H1 (cell line): ENCODE data around the gene FGF14. TPM values are rescaled to one million over a fixed set of nuclear protein-coding genes. Genes with fewer than 3 reads are reported as not detected.

Experiments used
- CTCF ChIA-PET: fragments of 300-600 bp; sonication (Branson Sonifier 250); formaldehyde crosslinking; loops from one replicate; lab custom pipeline; 2021; ENCODE audit not compliant: partially characterized antibody; lab: Charles Lee
- POLR2A ChIA-PET: fragments of 300-600 bp; sonication (Branson Sonifier 250); formaldehyde crosslinking; loops from one replicate; lab custom pipeline; 2021; ENCODE audit warnings: inconsistent platforms; ENCODE audit not compliant: partially characterized antibody; lab: Charles Lee
- DNase-seq, 2 experiments: peaks; one replicate each; pipeline versions ENCODE4 v3.0.0 to v3.0.0-alpha.2; 2010 to 2022; ENCODE audit warnings: low spot score in 2 of 2, low read depth in 1 of 2, mixed read lengths in 1 of 2
- FAIRE-seq: peaks from 2 replicates; lab custom pipeline; 2011; peaks lifted over from hg19 to GRCh38; lab: Jason Lieb, UNC
- H2AFZ ChIP-seq: 2 replicates; pipeline ENCODE4 v1.8.1; 2012; ENCODE audit warnings: low read length, inconsistent platforms
- H2AK5ac ChIP-seq: 2 replicates; pipeline ENCODE4 v1.6.1; 2013; ENCODE audit warnings: low read depth, low read length
- H2BK120ac ChIP-seq: replicated peaks from 2 replicates; pipeline ENCODE3; 2013; ENCODE audit warnings: low read depth, low read length, inconsistent platforms
- H2BK12ac ChIP-seq: 2 replicates; pipeline ENCODE4 v1.6.1; 2013; ENCODE audit warnings: low read depth, low read length
- H2BK15ac ChIP-seq: 2 replicates; pipeline ENCODE4 v1.6.1; 2013; ENCODE audit warnings: low read length
- H2BK20ac ChIP-seq: 2 replicates; pipeline ENCODE4 v1.6.1; 2013; ENCODE audit warnings: low read length
- H2BK5ac ChIP-seq: 2 replicates; pipeline ENCODE4 v1.6.1; 2013; ENCODE audit warnings: low read depth, low read length
- H3K14ac ChIP-seq: 2 replicates; pipeline ENCODE4 v1.6.1; 2013; ENCODE audit warnings: inconsistent platforms; ENCODE audit not compliant: insufficient read length
- H3K18ac ChIP-seq: 2 replicates; pipeline ENCODE4 v1.6.1; 2013; ENCODE audit warnings: low read length; ENCODE audit errors: extremely low read depth
- H3K23ac ChIP-seq: 2 replicates; pipeline ENCODE4 v1.6.1; 2013; ENCODE audit warnings: inconsistent platforms; ENCODE audit not compliant: insufficient read length
- H3K23me2 ChIP-seq: 2 replicates; pipeline ENCODE4 v1.6.1; 2013; ENCODE audit warnings: low read depth, low read length
- H3K27ac ChIP-seq: 2 replicates; pipeline ENCODE4 v1.6.1; 2011; ENCODE audit warnings: low read depth, low read length, inconsistent platforms
- H3K27me3 ChIP-seq, 4 experiments: replicated peaks in 1 of 4; 1 replicate in 1 of 4; 2 replicates in 3 of 4; pipeline versions ENCODE4 v1.6.1 to v1.8.1; 2011 to 2013; ENCODE audit warnings: low read length in 3 of 4, mild to moderate bottlenecking in 3 of 4, inconsistent platforms in 2 of 4, mixed read lengths in 2 of 4, moderate library complexity in 1 of 4; ENCODE audit not compliant: control insufficient read depth in 3 of 4, insufficient read depth in 3 of 4; ENCODE audit errors: extremely low read depth in 1 of 4
- H3K36me3 ChIP-seq, 4 experiments: 2 replicates each; pipeline versions ENCODE4 v1.6.1 to v1.8.1; 2011 to 2013; ENCODE audit warnings: mild to moderate bottlenecking in 4 of 4, low read length in 3 of 4, moderate library complexity in 2 of 4, control low read depth in 1 of 4, inconsistent platforms in 1 of 4; ENCODE audit not compliant: insufficient read depth in 4 of 4, control insufficient read depth in 2 of 4
- H3K4ac ChIP-seq: replicated peaks from 2 replicates; pipeline ENCODE3; 2013; ENCODE audit warnings: low read length, low read depth, mixed read lengths, inconsistent platforms; ENCODE audit not compliant: insufficient read length
- H3K4me1 ChIP-seq, 4 experiments: replicated peaks in 1 of 4; 1 replicate in 1 of 4; 2 replicates in 3 of 4; pipeline versions ENCODE4 v1.6.1 to v1.8.1; 2011 to 2013; ENCODE audit warnings: low read length in 3 of 4, inconsistent platforms in 2 of 4, mixed read lengths in 1 of 4; ENCODE audit not compliant: insufficient read depth in 4 of 4, control insufficient read depth in 3 of 4
- H3K4me2 ChIP-seq, 2 experiments: 2 replicates each; pipeline versions ENCODE4 v1.6.1 to v1.8.1; 2011 to 2013; ENCODE audit warnings: low read depth in 2 of 2, low read length in 2 of 2, control low read depth in 1 of 2, inconsistent platforms in 1 of 2, mild to moderate bottlenecking in 1 of 2; ENCODE audit not compliant: insufficient read depth in 1 of 2
- H3K4me3 ChIP-seq, 4 experiments: fragments of 200-600, 300-600 bp in 1 of 4; sonication (generic), shearing (Covaris generic), sonication (Bioruptor Twin) in 1 of 4; 2 replicates each; pipeline versions ENCODE4 v1.5.1 to v1.8.1; 2011 to 2016; ENCODE audit warnings: low read length in 4 of 4, low read depth in 3 of 4, control low read depth in 2 of 4, inconsistent platforms in 2 of 4, mild to moderate bottlenecking in 2 of 4, mixed read lengths in 1 of 4, moderate library complexity in 1 of 4; ENCODE audit not compliant: insufficient read depth in 2 of 4; ENCODE audit errors: extremely low read depth in 1 of 4
- H3K56ac ChIP-seq: replicated peaks from 2 replicates; pipeline ENCODE3; 2013; ENCODE audit warnings: low read depth, mild to moderate bottlenecking, mixed read lengths, low read length, inconsistent platforms; ENCODE audit not compliant: insufficient read length
- H3K79me1 ChIP-seq: 2 replicates; pipeline ENCODE4 v1.6.1; 2013; ENCODE audit warnings: low read depth, low read length, control low read depth
- H3K79me2 ChIP-seq, 2 experiments: 2 replicates each; pipeline versions ENCODE4 v1.6.1 to v1.8.1; 2012 to 2013; ENCODE audit warnings: low read length in 2 of 2, mild to moderate bottlenecking in 2 of 2, inconsistent platforms in 1 of 2; ENCODE audit not compliant: insufficient read depth in 2 of 2, control insufficient read depth in 1 of 2
- H3K9ac ChIP-seq, 4 experiments: replicated peaks in 1 of 4; 1 replicate in 1 of 4; 2 replicates in 3 of 4; pipeline versions ENCODE4 v1.6.1 to v1.8.1; 2011 to 2013; ENCODE audit warnings: low read depth in 3 of 4, low read length in 3 of 4, control low read depth in 2 of 4, mild to moderate bottlenecking in 2 of 4, moderate library complexity in 2 of 4, inconsistent platforms in 1 of 4; ENCODE audit errors: extremely low read depth in 1 of 4
- H3K9me3 ChIP-seq, 2 experiments: 2 replicates each; pipeline versions ENCODE4 v1.6.1 to v1.8.1; 2012 to 2013; ENCODE audit warnings: mild to moderate bottlenecking in 2 of 2, moderate library complexity in 2 of 2, control low read depth in 1 of 2, inconsistent platforms in 1 of 2, low read depth in 1 of 2, low read length in 1 of 2, mixed read lengths in 1 of 2; ENCODE audit not compliant: insufficient read depth in 2 of 2
- H4K20me1 ChIP-seq, 2 experiments: replicated peaks in 1 of 2; 2 replicates each; pipeline versions ENCODE3 to v1.8.1; 2011 to 2013; ENCODE audit warnings: inconsistent platforms in 2 of 2, low read length in 2 of 2, mild to moderate bottlenecking in 1 of 2; ENCODE audit not compliant: insufficient read depth in 2 of 2, control insufficient read depth in 1 of 2
- H4K5ac ChIP-seq: 2 replicates; pipeline ENCODE4 v1.6.1; 2013; ENCODE audit warnings: low read length, low read depth, mixed read lengths, inconsistent platforms; ENCODE audit not compliant: insufficient read length
- H4K8ac ChIP-seq: 2 replicates; pipeline ENCODE4 v1.8.0; 2013; ENCODE audit warnings: mild to moderate bottlenecking, moderate library complexity, low read length, inconsistent platforms; ENCODE audit not compliant: insufficient read depth; ENCODE audit errors: extremely low read depth
- H4K91ac ChIP-seq: replicated peaks from 2 replicates; pipeline ENCODE3; 2013; ENCODE audit warnings: low read length, mixed read lengths, inconsistent platforms; ENCODE audit not compliant: insufficient read length
- BACH1 ChIP-seq: IDR thresholded peaks from 2 replicates; pipeline ENCODE4 v1.6.1; 2012; ENCODE audit warnings: low read length, improper control_type of control experiment
- CBX8 ChIP-seq: fragments of 300-800, 300-1000 bp; sonication (generic); IDR thresholded peaks from 2 replicates; pipeline ENCODE4 v1.7.1; 2016; ENCODE audit warnings: low read depth, low read length, borderline replicate concordance
- HDAC2 ChIP-seq, 2 experiments: fragments of 300-600 bp in 1 of 2; sonication (generic) in 1 of 2; IDR thresholded peaks; 2 replicates each; pipeline ENCODE4 v1.6.1; 2011 to 2012; ENCODE audit warnings: low read depth in 2 of 2, low read length in 2 of 2, mild to moderate bottlenecking in 2 of 2, moderate library complexity in 2 of 2, borderline replicate concordance in 1 of 2, inconsistent platforms in 1 of 2
- SIX5 ChIP-seq: IDR thresholded peaks from 2 replicates; pipeline ENCODE4 v1.6.1; 2011; ENCODE audit warnings: mild to moderate bottlenecking, low read depth, low read length
- WGBS, 2 experiments: shearing (Covaris generic) in 1 of 2; methylation state at CpG; one replicate each; pipeline versions ENCODE4 v1.1.6 to v1.1.7; 2013 to 2015; ENCODE audit warnings: low lambda C conversion rate in 2 of 2, mixed read lengths in 2 of 2, inconsistent platforms in 1 of 2, low coverage in 1 of 2, missing lambda C conversion rate in 1 of 2; ENCODE audit not compliant: insufficient replicate concordance in 2 of 2, insufficient coverage in 1 of 2, insufficient read length in 1 of 2; ENCODE audit errors: extremely low coverage in 1 of 2, missing lambda C conversion rate in 1 of 2; 5-methylcytosine and 5-hydroxymethylcytosine counted together
- polyA plus RNA-seq, 7 experiments: library from polyadenylated mRNA; depleted of rRNA in 3 of 7; stranded (reverse) in 5 of 7; unstranded in 2 of 7; fragments of >200 nt in 5 of 7; fragments of 200-250 nt in 2 of 7; gene quantifications; 1 replicate in 5 of 7; 2 replicates in 1 of 7; 4 replicates in 1 of 7; pipeline versions ENCODE4 v1.2.1 to v1.2.3, GENCODE V29; 2011 to 2013; ENCODE audit warnings: missing spikeins in 2 of 7, mixed read lengths in 2 of 7
- total RNA-seq: library from RNA; stranded (reverse); fragmentation: NEBNext Ultra II Directional; extraction: Animal tissue kit (Norgen Biotek cat#: 25700); gene quantifications from 2 replicates; pipeline ENCODE4 v1.2.1, GENCODE V29; 2021

The FGF14 gene
- total and polyA plus RNA-seq, 2 of the 8 experiments (the other 6 are each of a cell fraction or from before 2014, with no cell fraction given), result 0.05 to 0.58 TPM

GRCh38 chr13:102227741-102228140 is 174.1 kb downstream of the FGF14 start:
- WGBS, 2 experiments, result 93% methylated on average over 6 of the region's 6 CpGs; no CpG with 5 or more reads in 1 of the 2 experiments
- H4K8ac ChIP-seq, result no peak overlapping the region
- H2BK20ac ChIP-seq, result no peak overlapping the region
- H3K4me3 ChIP-seq, result no peak overlapping the region
- no peaks in the 10 kb centered on the region for H3K27me3 ChIP-seq
- no peak for DNase-seq
- H3K4ac ChIP-seq, result no peak overlapping the region
- H3K14ac ChIP-seq, result no peak overlapping the region
- H4K20me1 ChIP-seq, result no peaks in the 10 kb centered on the region
- no peak overlapping the region for H3K9ac ChIP-seq
- H2BK120ac ChIP-seq, result no peak overlapping the region
- H4K5ac ChIP-seq, result no peak overlapping the region
- no peak for TF ChIP-seq SIX5
- TF ChIP-seq CBX8, result no peak
- no peak for TF ChIP-seq HDAC2 (IDR thresholded peaks at IDR 0.05; ENCODE audit: borderline replicate concordance in 1 of 2, low read depth in 2 of 2, low read length in 2 of 2)
- no peak for TF ChIP-seq BACH1
- H3K36me3 ChIP-seq, result no peaks in the 10 kb centered on the region
- no peak overlapping the region for H2BK5ac ChIP-seq
- H3K23ac ChIP-seq, result no peak overlapping the region
- no peak overlapping the region for H2AK5ac ChIP-seq
- no peak overlapping the region for H3K4me2 ChIP-seq
- no peak overlapping the region for H3K56ac ChIP-seq
- H2BK12ac ChIP-seq, result no peak overlapping the region
- no peak overlapping the region for H2BK15ac ChIP-seq
- no peak overlapping the region for H2AFZ ChIP-seq
- no peak overlapping the region for H4K91ac ChIP-seq
- no peaks in the 10 kb centered on the region for H3K4me1 ChIP-seq
- no peak for FAIRE-seq
- ChIA-PET CTCF (no interaction called here), POLR2A (interaction anchor here (0.6 kb wide), 1 partner anchor 107 kb away, joined by 4 read pairs; no protein-coding TSS in a partner anchor)
- H3K27ac ChIP-seq, result no peak overlapping the region
- H3K18ac ChIP-seq, result no peak overlapping the region
- H3K9me3 ChIP-seq, result no peaks in the 10 kb centered on the region
- no peaks in the 10 kb centered on the region for H3K23me2 ChIP-seq
- no peaks in the 10 kb centered on the region for H3K79me1 ChIP-seq
- no peaks in the 10 kb centered on the region for H3K79me2 ChIP-seq
